BE2C (cell line): ENCODE measurements around the gene DENND11.

Experiments
- DNase-seq: peaks from one replicate; pipeline ENCODE4 v3.0.0-alpha.2; 2020
- H3K27me3 ChIP-seq: fragments of 250-450 bp; sonication (Bioruptor Pico); 2 replicates; pipeline ENCODE4 v1.5.1; 2020; ENCODE audit warnings: mild to moderate bottlenecking
- H3K36me3 ChIP-seq: fragments of 250-450 bp; sonication (Bioruptor Pico); 2 replicates; pipeline ENCODE4 v1.5.1; 2020; ENCODE audit warnings: mild to moderate bottlenecking
- H3K4me1 ChIP-seq: fragments of 250-450 bp; sonication (Bioruptor Pico); 2 replicates; pipeline ENCODE4 v1.5.1; 2020
- H3K4me3 ChIP-seq: 2 replicates; pipeline ENCODE4 v1.5.1; 2011; ENCODE audit warnings: low read depth, low read length
- H3K9me3 ChIP-seq: fragments of 250-450 bp; sonication (Bioruptor Pico); 2 replicates; pipeline ENCODE4 v1.5.1; 2020
- CTCF ChIP-seq: IDR thresholded peaks from 2 replicates; pipeline ENCODE4 v1.5.1; 2012; ENCODE audit warnings: mild to moderate bottlenecking, low read depth, low read length

The DENND11 gene

GRCh38 chr7:141698247-141699015 lies 3.5 kb downstream of the DENND11 start:
- TF ChIP-seq CTCF = no peak
- Histone ChIP-seq H3K27me3 (no peaks in the 10 kb centered on the region), H3K9me3 (no peaks in the 10 kb centered on the region), H3K4me1 (no peaks in the 10 kb centered on the region; the same call in 1 of the 2 replicates), H3K4me3 (no peak overlapping the region), H3K36me3 (no peaks in the 10 kb centered on the region)
- no peak for DNase-seq

- no peak for DNase-seq
- no peak overlapping the region for H3K4me3 ChIP-seq
- H3K27me3 ChIP-seq = no peaks in the 10 kb centered on the region
- no peaks in the 10 kb centered on the region; the same call in 1 of the 2 replicates for H3K4me1 ChIP-seq
- no peaks in the 10 kb centered on the region for H3K9me3 ChIP-seq
- TF ChIP-seq CTCF = no peak
- H3K36me3 ChIP-seq = no peaks in the 10 kb centered on the region
Measured at GRCh38 chr7:141697211-141697871, 4.6 kb downstream of the DENND11 start.

- no peaks in the 10 kb centered on the region for H3K9me3 ChIP-seq
- H3K27me3 ChIP-seq = no peaks in the 10 kb centered on the region
- H3K36me3 ChIP-seq = no peaks in the 10 kb centered on the region
- no peak for TF ChIP-seq CTCF
- DNase-seq = no peak
- no peak overlapping the region for H3K4me3 ChIP-seq
- H3K4me1 ChIP-seq = no peaks in the 10 kb centered on the region; the same call in 1 of the 2 replicates
Measured at GRCh38 chr7:141696348-141696747, 5.6 kb downstream of the DENND11 start.

- no peak for TF ChIP-seq CTCF
- no peak overlapping the region for H3K4me3 ChIP-seq
- no peaks in the 10 kb centered on the region; the same call in 1 of the 2 replicates for H3K4me1 ChIP-seq
- H3K9me3 ChIP-seq = no peaks in the 10 kb centered on the region
- H3K27me3 ChIP-seq = no peaks in the 10 kb centered on the region
- H3K36me3 ChIP-seq = no peaks in the 10 kb centered on the region
- no peak for DNase-seq
Measured at GRCh38 chr7:141695803-141696289, 6.1 kb downstream of the DENND11 start.

- no peaks in the 10 kb centered on the region for H3K36me3 ChIP-seq
- H3K27me3 ChIP-seq = no peaks in the 10 kb centered on the region
- H3K9me3 ChIP-seq = no peaks in the 10 kb centered on the region
- H3K4me3 ChIP-seq = no peak overlapping the region
- DNase-seq = no peak
- H3K4me1 ChIP-seq = no peaks in the 10 kb centered on the region
- TF ChIP-seq CTCF = no peak
Measured at GRCh38 chr7:141693082-141693481, 8.9 kb downstream of the DENND11 start.

- Histone ChIP-seq H3K36me3 (no peaks in the 10 kb centered on the region), H3K9me3 (no peaks in the 10 kb centered on the region), H3K4me1 (no peaks in the 10 kb centered on the region), H3K27me3 (no peaks in the 10 kb centered on the region), H3K4me3 (no peak overlapping the region)
- no peak for TF ChIP-seq CTCF
- DNase-seq = no peak
Measured at GRCh38 chr7:141691961-141692360, 10.0 kb downstream of the DENND11 start.
